Posterior vena cava (tissue), 2 donors: ENCODE results near the gene TMEM184C. TPM values are rescaled to one million over a fixed set of nuclear protein-coding genes. Genes with fewer than 3 reads are reported as not detected.

ENCODE experiments used
- DNase-seq: peaks from one replicate; pipeline ENCODE4 v3.0.0-alpha.2; 2020; ENCODE audit warnings: low spot score
- intact Hi-C, 2 donors: fragments of 100-400 bp; cut with DNase I; formaldehyde crosslinking; loops; one replicate each; pipeline versions ENCODE4 v1.14.1 to v1.14.2; 2022 to 2023
- total RNA-seq, 2 donors: library from RNA; stranded (reverse); fragmentation: NEBNext Ultra II Directional; extraction: Animal tissue kit (Norgen Biotek cat#: 25700); gene quantifications; one replicate each; pipeline ENCODE4 v1.2.1, GENCODE V29; 2021
- donor health status: DM: yes; HTN: yes; CAD: no.
- donor health status: DM: yes; HTN: yes; CAD: no.

Gene TMEM184C
- total RNA-seq, 2 donors from 2014 or later = 22.8 to 23.8 TPM

GRCh38 chr4:147696866-147697265 is 79.7 kb downstream of the TMEM184C start:
- intact Hi-C loops = no loop called here
- no peak for DNase-seq

GRCh38 chr4:147704846-147705245 is 87.6 kb downstream of the TMEM184C start:
- intact Hi-C loops = loop anchor here (5.0 kb wide), 1 partner anchor 162 kb away; no protein-coding TSS in a partner anchor

GRCh38 chr4:147707892-147708672 is 90.9 kb downstream of the TMEM184C start:
- intact Hi-C loops = loop anchor here (5.0 kb wide), 1 partner anchor 159 kb away; no protein-coding TSS in a partner anchor
- no peak for DNase-seq

More at GRCh38 chr4:147704846-147705245, 87.6 kb downstream of the TMEM184C start:
- no peak for DNase-seq

GRCh38 chr4:147709999-147710398 is 92.8 kb downstream of the TMEM184C start:
- intact Hi-C loops = loop anchor here (5.0 kb wide), 1 partner anchor 157 kb away; no protein-coding TSS in a partner anchor
- no peak for DNase-seq

- intact Hi-C loops = no loop called here
- no peak for DNase-seq
Measured at GRCh38 chr4:147714575-147715401, 97.6 kb downstream of the TMEM184C start.

- intact Hi-C loops = no loop called here
- no peak for DNase-seq
Measured at GRCh38 chr4:147717878-147718277, 100.7 kb downstream of the TMEM184C start.

Other genes with a start within 250 kb of the TMEM184C start
- gene EDNRA, start 136.3 kb upstream of the TMEM184C start, total RNA-seq = 10 to 100 TPM; 29.8 to 35.6 TPM
- 10 to 100 TPM in 1 of 2 donors, 1 to 10 TPM in 1; 9.2 to 10.7 TPM for gene PRMT9, start 66.8 kb downstream of the TMEM184C start, total RNA-seq
- gene ARHGAP10, start 114.7 kb downstream of the TMEM184C start, total RNA-seq = 10 to 100 TPM; 79.0 to 80.5 TPM